ENCODE results near the gene LCN2.

- TF ChIP-seq CTCF (conservative IDR thresholded peaks at IDR 0.05; ENCODE audit: low read length) (peak; percentile 88), EZH2phosphoT487 (IDR thresholded peaks at IDR 0.05; ENCODE audit: borderline replicate concordance) (no peak)
These were observed 24.2 kb upstream of the LCN2 start for GRCh38 chr9:128124873-128125579.

All from Loucy (cell line).